A549 (cell line): Measurements from ENCODE around the gene C21orf58. TPM values are rescaled to one million over a fixed set of nuclear protein-coding genes. Genes with fewer than 3 reads are reported as not detected.

Experiments
- ATAC-seq, 2 experiments: fragments of 200-7000 bp in 1 of 2; fragments of >200 bp in 1 of 2; cut with Nextera tagmentation in 1 of 2; cut with Tn5 transposase in 1 of 2; 3 replicates each; pipeline versions ENCODE4 v1.8.0 to v1.9.1; 2018 to 2020; ENCODE audit warnings: mild to moderate bottlenecking in 1 of 2, moderate library complexity in 1 of 2
- CTCF ChIA-PET: fragments of 300-600 bp; sonication (Branson Sonifier 250); formaldehyde crosslinking; extraction: SDS; loops from one replicate; lab custom pipeline; 2021; ENCODE audit warnings: antibody characterized with exemption, inconsistent platforms; lab: Yijun Ruan, JAX
- POLR2A ChIA-PET: fragments of 350-600 bp; formaldehyde crosslinking; extraction: SDS; loops from one replicate; lab custom pipeline; 2021; ENCODE audit warnings: antibody characterized with exemption, inconsistent platforms; lab: Yijun Ruan, JAX
- DNase-seq, 2 experiments: peaks; one replicate each; pipeline versions ENCODE4 v3.0.0 to v3.0.0-alpha.2; 2011 to 2016; ENCODE audit warnings: low read depth in 1 of 2, low spot score in 1 of 2
- FAIRE-seq: peaks from 2 replicates; lab custom pipeline; 2011; peaks lifted over from hg19 to GRCh38; lab: Jason Lieb, UNC
- H3K27ac ChIP-seq, 2 experiments: fragments of >200 bp; sonication (Bioruptor Twin); formaldehyde crosslinking; 3 replicates each; pipeline ENCODE4 v1.5.1; 2016 to 2017
- H3K4me1 ChIP-seq: fragments of >200 bp; sonication (Bioruptor Twin); formaldehyde crosslinking; 3 replicates; pipeline ENCODE4 v1.6.1; 2016
- H3K4me2 ChIP-seq: fragments of >200 bp; sonication (Bioruptor Twin); formaldehyde crosslinking; 3 replicates; pipeline ENCODE4 v1.6.1; 2016
- H3K4me3 ChIP-seq: fragments of >200 bp; sonication (Bioruptor Twin); formaldehyde crosslinking; 3 replicates; pipeline ENCODE4 v1.5.1; 2016
- H3K9me3 ChIP-seq: fragments of >200 bp; sonication (Bioruptor Twin); formaldehyde crosslinking; 3 replicates; pipeline ENCODE4 v1.6.1; 2016
- ATOH8 ChIP-seq: fragments of 250-450 bp; sonication (Bioruptor Pico); IDR thresholded peaks from 2 replicates; pipeline ENCODE4 v1.5.0; 2020; ENCODE audit warnings: low read depth, mild to moderate bottlenecking, moderate library complexity
- CTCF ChIP-seq: fragments of >200 bp; sonication (Bioruptor Twin); formaldehyde crosslinking; IDR thresholded peaks from 3 replicates; pipeline ENCODE4 v1.5.1; 2016
- EHMT2 ChIP-seq: fragments of 200-600 bp; sonication (generic); IDR thresholded peaks from 2 replicates; pipeline ENCODE4 v1.6.1; 2016; ENCODE audit warnings: antibody characterized with exemption, low read depth, mild to moderate bottlenecking, moderate library complexity
- ELK1 ChIP-seq: fragments of 150-350 bp; IDR thresholded peaks from 2 replicates; pipeline ENCODE4 v1.6.1; 2014; ENCODE audit warnings: low read depth, mild to moderate bottlenecking, low read length
- ESRRA ChIP-seq: fragments of 150-350 bp; IDR thresholded peaks from 2 replicates; pipeline ENCODE4 v1.6.1; 2014; ENCODE audit warnings: mild to moderate bottlenecking, low read length, borderline replicate concordance
- FOXS1 ChIP-seq: fragments of 250-450 bp; sonication (Bioruptor Pico); IDR thresholded peaks from 2 replicates; pipeline ENCODE4 v1.5.0; 2020; ENCODE audit warnings: mild to moderate bottlenecking, moderate library complexity
- HES2 ChIP-seq: fragments of >200 bp; sonication (Bioruptor Twin); formaldehyde crosslinking; IDR thresholded peaks from 2 replicates; pipeline ENCODE4 v1.6.1; 2016
- HEYL ChIP-seq: fragments of 250-450 bp; sonication (Bioruptor Pico); IDR thresholded peaks from 2 replicates; pipeline ENCODE4 v1.8.0; 2021; ENCODE audit warnings: mild to moderate bottlenecking, moderate library complexity
- HMGXB4 ChIP-seq: fragments of 250-450 bp; sonication (Bioruptor Pico); IDR thresholded peaks from 2 replicates; pipeline ENCODE4 v1.5.0; 2021; ENCODE audit warnings: mild to moderate bottlenecking, moderate library complexity, borderline replicate concordance
- KDM5A ChIP-seq: fragments of 200-600 bp; sonication (generic); IDR thresholded peaks from 2 replicates; pipeline ENCODE4 v1.6.1; 2016; ENCODE audit warnings: antibody characterized with exemption, mild to moderate bottlenecking
- MAFK ChIP-seq: fragments of 450-650 bp; IDR thresholded peaks from 2 replicates; pipeline ENCODE4 v1.6.1; 2014; ENCODE audit not compliant: partially characterized antibody
- MAZ ChIP-seq: fragments of 150-350 bp; IDR thresholded peaks from 2 replicates; pipeline ENCODE4 v1.6.1; 2014; ENCODE audit warnings: antibody characterized with exemption, low read depth, low read length, borderline replicate concordance
- POLR2A ChIP-seq: IDR thresholded peaks from 2 replicates; pipeline ENCODE4 v1.6.1; 2012; ENCODE audit warnings: mild to moderate bottlenecking, low read length
- RCOR1 ChIP-seq: fragments of 150-350 bp; IDR thresholded peaks from 2 replicates; pipeline ENCODE4 v1.6.1; 2014; ENCODE audit warnings: antibody characterized with exemption, low read length, low read depth
- REST ChIP-seq: fragments of 200-600 bp; sonication (generic); IDR thresholded peaks from 2 replicates; pipeline ENCODE4 v1.6.1; 2016; ENCODE audit warnings: antibody characterized with exemption, mild to moderate bottlenecking, moderate library complexity
- RFX5 ChIP-seq: fragments of 450-650 bp; IDR thresholded peaks from 2 replicates; pipeline ENCODE4 v1.7.1; 2014; ENCODE audit warnings: antibody characterized with exemption, mild to moderate bottlenecking, moderate library complexity
- TFCP2L1 ChIP-seq: fragments of 250-450 bp; sonication (Bioruptor Pico); IDR thresholded peaks from 2 replicates; pipeline ENCODE4 v1.5.0; 2021; ENCODE audit warnings: mild to moderate bottlenecking
- WGBS: methylation state at CpG from one replicate; pipeline ENCODE4 v1.1.6; 2017; ENCODE audit errors: missing lambda C conversion rate; 5-methylcytosine and 5-hydroxymethylcytosine counted together
- polyA plus RNA-seq, 4 experiments: library from polyadenylated mRNA; depleted of rRNA in 3 of 4; stranded (reverse); fragments of >200 nt; fragmentation: RNase III in 1 of 4; extraction: RNeasy Plus Mini Kit Qiagen cat#74134 plus additional on column Dnase treatment in 1 of 4; gene quantifications; 2 replicates in 3 of 4; 3 replicates in 1 of 4; pipeline ENCODE4 v1.2.3, GENCODE V29; 2011 to 2017

The C21orf58 gene
- polyA plus RNA-seq, 2 of the 4 experiments (the other 2 are of a cell fraction): 3.2 to 8.5 TPM

GRCh38 chr21:46327711-46328110 is 4.0 kb upstream of the C21orf58 start:
- ATAC-seq: no peak
- no peak for TF ChIP-seq ESRRA
- no peak for TF ChIP-seq CTCF
- no peak for TF ChIP-seq TFCP2L1 (CRISPR knock-in tag)
- no peak for TF ChIP-seq ELK1
- TF ChIP-seq HES2: no peak
- TF ChIP-seq KDM5A: no peak
- no peak for TF ChIP-seq RFX5
- no peak for TF ChIP-seq REST
- no peak for TF ChIP-seq EHMT2
- TF ChIP-seq HEYL: no peak
- no peak for TF ChIP-seq MAFK
- no peak for TF ChIP-seq POLR2A
- no peak for TF ChIP-seq ATOH8 (CRISPR knock-in tag)
- no peak for TF ChIP-seq FOXS1
- no peak for TF ChIP-seq RCOR1
- TF ChIP-seq MAZ: no peak
- TF ChIP-seq HMGXB4 (CRISPR knock-in tag): no peak
- no peak for DNase-seq
- POLR2A ChIA-PET: no interaction called here
- no peak for FAIRE-seq
- Histone ChIP-seq H3K9me3 (no peaks in the 10 kb centered on the region), H3K4me1 (peaks cover 10% of the 10 kb centered on the region), H3K4me3 (no peak overlapping the region), H3K27ac (no peak overlapping the region), H3K4me2 (no peak overlapping the region)
- 95% methylated on average over 3 of the region's 4 CpGs for WGBS
- CTCF ChIA-PET: no interaction called here
